ENCODE data around the gene COA8. TPM values are rescaled to one million over a fixed set of nuclear protein-coding genes. Genes with fewer than 3 reads are reported as not detected.

Gene COA8
- total and polyA plus RNA-seq, 10 of the 15 experiments (the other 5 are each of a cell fraction or from before 2014, with no cell fraction given), result 6.1 to 69.5 (median 25.8) TPM

GRCh38 chr14:103625356-103626095 lies 62.8 kb downstream of the COA8 start (continued):
- TF ChIP-seq ZBTB40 (IDR thresholded peaks at IDR 0.05; ENCODE audit: borderline replicate concordance) (no peak), SMC3 (IDR thresholded peaks at IDR 0.05; ENCODE audit: borderline replicate concordance, low read length) (no peak), RB1 (IDR thresholded peaks at IDR 0.05; ENCODE audit: borderline replicate concordance) (no peak), RUNX3 (IDR thresholded peaks at IDR 0.05; ENCODE audit: low read length) (peak; percentile 89), DPF2 (IDR thresholded peaks at IDR 0.05) (0 out of 2 replicates have a peak, but pooled peaks have one; percentile 55), RELA (IDR thresholded peaks at IDR 0.05; ENCODE audit: borderline replicate concordance, partially characterized antibody) (peak; percentile 32), MTA2 (IDR thresholded peaks at IDR 0.05; ENCODE audit: low read depth) (peak; percentile 38; the same call in 1 of the 2 replicates), SMAD1 (IDR thresholded peaks at IDR 0.05; ENCODE audit: low read depth, partially characterized antibody) (no peak), MAX (IDR thresholded peaks at IDR 0.05; ENCODE audit: low read depth, low read length) (no peak), CEBPZ (IDR thresholded peaks at IDR 0.05; ENCODE audit: low read depth, low read length) (no peak), TARDBP (IDR thresholded peaks at IDR 0.05; ENCODE audit: borderline replicate concordance) (no peak), ELK1 (IDR thresholded peaks at IDR 0.05; ENCODE audit: low read depth, low read length) (no peak), TCF7 (IDR thresholded peaks at IDR 0.05; ENCODE audit: borderline replicate concordance) (0 out of 2 replicates have a peak, but pooled peaks have one; percentile 49), IKZF2 (IDR thresholded peaks at IDR 0.05) (peak; percentile 48 to 81; a peak in 3 of 4 replicates), SPI1 (IDR thresholded peaks at IDR 0.05; ENCODE audit: borderline replicate concordance, insufficient read depth, low read depth, low read length) (peak; percentile 57; the same call in 1 of the 2 replicates), PML (IDR thresholded peaks at IDR 0.05; ENCODE audit: low read length) (no peak), FOXM1 (IDR thresholded peaks at IDR 0.05; ENCODE audit: low read depth, low read length) (no peak), ZZZ3 (IDR thresholded peaks at IDR 0.05; ENCODE audit: control insufficient read depth, insufficient read length, low read depth) (no peak), PAX5 (IDR thresholded peaks at IDR 0.05; ENCODE audit: borderline replicate concordance, low read depth, low read length) (no peak), POLR2A (IDR thresholded peaks at IDR 0.05; ENCODE audit: low read depth, low read length) (no peak), KDM1A (IDR thresholded peaks at IDR 0.05; ENCODE audit: borderline replicate concordance) (no peak), EGR1 (IDR thresholded peaks at IDR 0.05; ENCODE audit: borderline replicate concordance in 1 of 2, low read depth in 2 of 2, low read length in 2 of 2) (peak in 1 of 2 experiments; percentile 42; a peak in 1 of 3 replicates)
